Stimulated activated naive CD8-positive, alpha-beta T cell treated with anti-CD3 and anti-CD28 coated beads, Interleukin-15, amount 100 ng/mL, for 72 hours (primary cell): ENCODE results near the gene MFSD2A.
"Not testable (repeated sequence)": the region's sequence is repeated elsewhere in the genome, so short reads cannot be mapped to it uniquely, and the experiment has no call there.

ENCODE experiments used
- ATAC-seq: fragments of 150-1000 bp; cut with Tn5 transposase; 2 replicates; pipeline ENCODE4 v1.10.0; 2021; ENCODE audit warnings: mild to moderate bottlenecking, moderate library complexity
- DNase-seq, 2 donors: peaks; one replicate each; pipeline ENCODE4 v3.0.0; 2021 to 2022
- H3K27ac Mint-ChIP-seq, 2 donors: one replicate each; pipeline ENCODE4 v1.8.0; 2022; ENCODE audit warnings: mild to moderate bottlenecking in 2 of 2, mixed read lengths in 2 of 2, moderate library complexity in 2 of 2
- H3K27me3 Mint-ChIP-seq: one replicate; pipeline ENCODE4 v1.8.0; 2022; ENCODE audit warnings: mixed read lengths
- H3K4me1 Mint-ChIP-seq: one replicate; pipeline ENCODE4 v1.8.0; 2022; ENCODE audit warnings: mild to moderate bottlenecking, mixed read lengths
- H3K4me3 Mint-ChIP-seq, 2 donors: one replicate each; pipeline ENCODE4 v1.8.0; 2022; ENCODE audit warnings: mild to moderate bottlenecking in 2 of 2, mixed read lengths in 2 of 2, moderate library complexity in 1 of 2
- H3K9me3 Mint-ChIP-seq, 2 donors: one replicate each; pipeline ENCODE4 v1.8.0; 2022; ENCODE audit warnings: mixed read lengths in 2 of 2

MFSD2A gene

GRCh38 chr1:39954870-39955546, at the start of gene MFSD2A:
TSS of gene MFSD2A (plus strand) at chr1:39955145. CDS start at chr1:39955293, 148 bp downstream.
- H3K27me3 Mint-ChIP-seq = no peaks in the 10 kb centered on the region
- peaks cover 51% of the 10 kb centered on the region for H3K4me1 Mint-ChIP-seq
- ATAC-seq (peak; percentile 89), DNase-seq (peak; percentile 85 to 91)
- no peaks in the 10 kb centered on the region for H3K9me3 Mint-ChIP-seq
- peak within 1 kb of the TSS; percentile 92 to 95 for H3K4me3 Mint-ChIP-seq
- peak within 1 kb of the TSS; percentile 92 to 94 for H3K27ac Mint-ChIP-seq

DNA sequence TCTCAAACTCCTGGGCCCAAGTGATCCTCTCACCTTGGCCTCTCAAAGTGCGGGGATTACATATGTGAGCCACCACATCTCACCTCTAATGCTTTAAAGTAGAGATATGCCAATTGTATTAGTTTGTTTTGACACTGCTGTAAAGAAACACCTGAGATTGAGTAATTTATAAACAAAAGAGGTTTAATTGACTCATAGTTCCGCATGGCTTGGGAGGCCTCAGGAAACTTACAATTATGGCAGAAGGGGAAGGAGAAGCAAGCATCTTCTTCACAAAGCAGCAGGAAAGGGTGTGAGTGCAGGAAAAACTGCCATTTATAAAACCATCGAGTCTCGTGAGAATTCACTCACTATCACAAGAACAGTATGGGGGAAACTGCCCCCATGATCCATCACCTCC, 49.8 kb upstream of the MFSD2A start:
- Mint-ChIP-seq H3K27ac (no peak overlapping the region), H3K27me3 (peaks cover 80% of the 10 kb centered on the region), H3K9me3 (peaks cover 23 to 28% of the 10 kb centered on the region in 2 donors), H3K4me1 (peaks cover 12% of the 10 kb centered on the region), H3K4me3 (no peak overlapping the region)
- ATAC-seq (no peak), DNase-seq (no peak)

DNA sequence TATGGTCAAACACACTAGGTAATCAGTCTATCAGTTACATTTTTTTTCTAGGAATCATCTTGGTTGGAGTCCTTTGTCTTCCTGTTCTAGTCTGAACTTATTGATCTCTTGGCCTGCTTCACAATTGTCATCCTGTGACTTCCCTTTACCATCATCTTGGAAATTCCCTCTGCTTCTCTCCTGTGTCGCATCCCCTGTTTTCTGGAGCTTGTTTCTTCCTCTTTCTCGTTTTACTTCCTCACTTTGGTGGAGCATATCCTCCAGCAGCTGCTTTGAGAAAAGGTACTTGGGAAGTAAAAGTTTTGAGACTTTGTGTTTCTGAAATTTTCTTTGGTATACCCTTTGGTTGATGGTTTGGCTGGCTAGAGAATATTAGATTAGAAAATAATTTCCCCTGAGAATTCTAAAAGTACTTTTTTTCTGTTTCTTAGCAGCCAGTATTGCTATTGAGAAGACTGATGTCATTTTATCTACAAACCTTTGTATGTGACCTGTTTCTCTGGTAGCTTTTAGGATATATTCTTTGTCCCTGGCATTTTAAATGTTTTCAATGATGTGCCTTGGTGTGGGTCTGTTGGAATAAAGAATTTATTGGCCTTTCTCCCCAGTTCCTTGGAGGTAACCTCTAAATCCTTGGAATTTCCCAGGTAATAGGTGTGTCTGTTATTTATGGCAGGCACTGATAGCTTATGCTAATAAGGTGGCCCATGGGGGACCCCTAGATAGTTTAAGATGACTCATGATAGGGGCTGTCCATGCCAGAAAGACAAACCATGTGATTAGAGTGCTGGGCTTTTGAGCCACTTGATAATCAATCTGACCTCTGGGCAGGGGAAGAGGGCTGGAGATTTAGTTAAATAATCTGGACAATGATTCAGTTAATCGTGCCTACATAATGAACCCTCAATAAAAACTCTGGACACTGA, 47.2 kb upstream of the MFSD2A start:
- Mint-ChIP-seq H3K27me3 (peaks cover 63% of the 10 kb centered on the region), H3K4me3 (no peak overlapping the region), H3K4me1 (peaks cover 4% of the 10 kb centered on the region), H3K9me3 (peaks cover 23 to 29% of the 10 kb centered on the region in 2 donors), H3K27ac (no peak overlapping the region)
- DNase-seq (no peak), ATAC-seq (no peak)

DNA sequence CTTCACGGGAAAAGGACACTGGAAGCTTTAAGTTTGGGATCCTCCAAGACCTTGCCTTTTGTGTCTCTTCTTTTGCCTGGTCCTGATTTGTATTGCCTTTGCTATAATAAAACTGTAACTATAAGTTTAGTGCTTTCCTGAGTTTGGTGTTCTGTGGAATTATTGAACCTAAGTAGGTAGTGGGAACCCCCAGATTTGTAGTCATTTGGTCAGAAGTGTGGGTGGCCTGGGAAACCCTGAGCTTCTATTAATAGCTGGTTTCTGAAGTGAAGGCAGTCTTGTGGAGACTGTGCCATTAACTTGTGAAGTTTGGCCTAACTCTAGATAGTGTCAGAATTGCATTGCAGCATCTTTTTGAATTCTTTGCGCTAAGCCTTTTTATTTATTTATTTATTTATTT, 46.4 kb upstream of the MFSD2A start:
- ATAC-seq (no peak), DNase-seq (no peak)
- Mint-ChIP-seq H3K4me3 (no peak overlapping the region), H3K27me3 (peaks cover 56% of the 10 kb centered on the region), H3K27ac (no peak overlapping the region), H3K9me3 (peaks cover 23 to 29% of the 10 kb centered on the region in 2 donors), H3K4me1 (no peaks in the 10 kb centered on the region)

GRCh38 chr1:39910263-39910662, 44.7 kb upstream of the MFSD2A start:
- no peak overlapping the region for H3K4me3 Mint-ChIP-seq
- no peak overlapping the region for H3K27ac Mint-ChIP-seq
- ATAC-seq (no peak), DNase-seq (no peak)
- no peaks in the 10 kb centered on the region for H3K4me1 Mint-ChIP-seq
- H3K27me3 Mint-ChIP-seq = peaks cover 38% of the 10 kb centered on the region
- peaks cover 23 to 29% of the 10 kb centered on the region in 2 donors for H3K9me3 Mint-ChIP-seq

DNA sequence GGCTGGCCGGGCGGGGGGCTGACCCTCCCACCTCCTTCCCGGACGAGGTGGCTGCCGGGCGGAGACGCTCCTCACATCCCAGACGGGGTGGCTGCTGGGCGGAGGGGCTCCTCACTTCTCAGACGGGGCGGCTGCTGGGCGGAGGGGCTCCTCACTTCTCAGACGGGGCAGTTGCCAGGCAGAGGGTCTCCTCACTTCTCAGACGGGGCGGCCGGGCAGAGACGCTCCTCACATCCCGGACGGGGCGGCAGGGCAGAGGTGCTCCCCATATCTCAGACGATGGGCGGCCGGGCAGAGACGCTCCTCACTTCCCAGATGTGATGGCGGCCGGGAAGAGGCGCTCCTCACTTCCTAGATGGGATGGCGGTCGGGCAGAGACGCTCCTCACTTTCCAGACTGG, 41.8 kb upstream of the MFSD2A start:
- not testable (repeated sequence) for H3K4me1 Mint-ChIP-seq, H3K27ac Mint-ChIP-seq, DNase-seq, ATAC-seq, H3K4me3 Mint-ChIP-seq
- peaks cover 11% of the 10 kb centered on the region for H3K27me3 Mint-ChIP-seq
- peaks cover 14 to 20% of the 10 kb centered on the region in 2 donors for H3K9me3 Mint-ChIP-seq

DNA sequence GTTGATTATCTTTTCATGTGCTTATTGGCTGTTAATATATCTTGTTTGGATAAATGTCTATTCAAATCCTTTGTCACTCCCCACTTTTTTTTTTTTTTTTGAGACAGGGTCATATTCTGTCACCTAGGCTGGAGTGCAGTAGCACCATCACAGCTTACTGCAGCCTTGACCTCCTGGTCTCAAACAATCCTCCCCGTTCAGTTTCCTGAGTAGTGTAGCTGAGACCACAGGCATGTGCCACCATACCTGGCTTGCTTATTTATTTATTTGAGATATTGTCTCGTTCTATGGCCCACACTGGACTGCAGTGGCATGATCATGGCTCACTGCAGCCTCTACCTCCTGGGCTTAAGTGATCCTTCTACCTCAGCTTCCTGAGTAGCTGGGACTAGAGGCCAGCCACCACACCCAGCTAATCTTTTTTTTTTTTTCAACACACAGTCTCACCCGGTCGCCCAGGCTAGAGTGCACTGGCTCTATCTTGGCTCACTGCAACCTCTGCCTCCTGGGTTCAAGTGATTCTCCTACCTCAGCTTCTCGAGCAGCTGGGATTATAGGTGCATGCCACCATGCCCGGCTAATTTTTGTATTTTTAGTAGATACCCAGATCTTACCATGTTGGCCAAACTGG, 39.3 kb upstream of the MFSD2A start:
- Mint-ChIP-seq H3K9me3 (no peaks in the 10 kb centered on the region), H3K27me3 (no peaks in the 10 kb centered on the region), H3K4me3 (no peak overlapping the region), H3K27ac (no peak overlapping the region), H3K4me1 (peaks cover 5% of the 10 kb centered on the region)
- ATAC-seq (no peak), DNase-seq (no peak)

DNA sequence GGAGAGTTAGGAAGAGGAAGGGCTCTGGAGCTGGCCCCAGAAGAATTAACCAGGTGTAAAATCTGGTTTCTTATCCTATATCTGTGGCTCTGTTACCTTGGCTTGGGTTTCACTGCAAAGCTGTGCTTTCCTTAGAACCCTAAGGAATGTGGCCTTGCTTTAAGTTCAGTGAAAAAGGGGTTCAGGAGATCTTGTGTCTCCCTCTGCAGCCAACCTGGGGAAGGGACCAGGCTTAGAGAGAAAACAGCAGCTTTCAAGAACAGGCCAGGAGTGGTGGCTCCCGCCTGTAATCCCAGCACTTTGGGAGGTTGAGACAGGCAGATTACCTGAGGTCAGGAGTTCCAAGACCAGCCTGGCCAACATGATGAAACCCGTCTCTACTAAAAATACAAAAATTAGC, 37.1 kb upstream of the MFSD2A start:
- H3K9me3 Mint-ChIP-seq = no peaks in the 10 kb centered on the region
- H3K27me3 Mint-ChIP-seq = no peaks in the 10 kb centered on the region
- H3K4me1 Mint-ChIP-seq = peaks cover 5% of the 10 kb centered on the region
- ATAC-seq (no peak), DNase-seq (no peak)
- H3K27ac Mint-ChIP-seq = no peak overlapping the region
- H3K4me3 Mint-ChIP-seq = no peak overlapping the region

- peaks cover 5% of the 10 kb centered on the region for H3K4me1 Mint-ChIP-seq
Observed at GRCh38 chr1:39919545-39919944, 35.4 kb upstream of the MFSD2A start.

GRCh38 chr1:39922251-39922688, 32.7 kb upstream of the MFSD2A start:
- Mint-ChIP-seq H3K27ac (no peak overlapping the region), H3K9me3 (no peaks in the 10 kb centered on the region), H3K4me3 (no peak overlapping the region), H3K27me3 (no peaks in the 10 kb centered on the region), H3K4me1 (peaks cover 5% of the 10 kb centered on the region)
- no peak for DNase-seq
- ATAC-seq = no peak

More at GRCh38 chr1:39919545-39919944, 35.4 kb upstream of the MFSD2A start:
- no peaks in the 10 kb centered on the region for H3K27me3 Mint-ChIP-seq
- H3K9me3 Mint-ChIP-seq = no peaks in the 10 kb centered on the region
- DNase-seq = peak; percentile 52 to 55
- H3K27ac Mint-ChIP-seq = no peak overlapping the region
- peak; percentile 99 for ATAC-seq
- no peak overlapping the region for H3K4me3 Mint-ChIP-seq

GRCh38 chr1:39925721-39926342, 29.1 kb upstream of the MFSD2A start:
- no peak for ATAC-seq
- H3K9me3 Mint-ChIP-seq = no peaks in the 10 kb centered on the region
- H3K4me3 Mint-ChIP-seq = no peak overlapping the region
- no peaks in the 10 kb centered on the region for H3K4me1 Mint-ChIP-seq
- H3K27me3 Mint-ChIP-seq = no peaks in the 10 kb centered on the region
- H3K27ac Mint-ChIP-seq = no peak overlapping the region
- DNase-seq = no peak

DNA sequence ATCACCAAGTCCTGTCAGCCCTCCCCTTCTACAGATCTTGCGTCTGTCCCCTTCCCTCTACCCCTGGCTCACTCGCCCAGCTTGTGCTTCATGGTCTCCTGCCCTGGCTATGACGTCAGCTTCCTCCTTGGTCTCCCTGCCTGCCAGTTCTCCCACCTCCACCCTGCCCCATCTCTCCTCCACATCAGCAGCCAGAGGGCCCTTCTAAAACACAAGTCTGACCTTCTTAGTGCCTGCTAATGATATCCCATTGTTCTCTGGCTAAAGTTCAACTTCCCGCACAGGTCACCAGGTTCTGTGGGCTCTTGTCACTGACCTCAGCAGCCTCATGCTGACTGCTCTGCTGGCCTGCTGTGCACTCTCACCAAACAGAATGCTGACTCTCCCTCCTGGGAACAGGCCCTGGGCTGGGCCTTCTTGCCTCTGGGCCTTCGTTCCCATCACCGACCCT, 28.6 kb upstream of the MFSD2A start:
- no peak overlapping the region for H3K4me3 Mint-ChIP-seq
- ATAC-seq (no peak), DNase-seq (no peak)
- H3K9me3 Mint-ChIP-seq = no peaks in the 10 kb centered on the region
- no peaks in the 10 kb centered on the region for H3K27me3 Mint-ChIP-seq
- H3K4me1 Mint-ChIP-seq = no peaks in the 10 kb centered on the region
- no peak overlapping the region for H3K27ac Mint-ChIP-seq

DNA sequence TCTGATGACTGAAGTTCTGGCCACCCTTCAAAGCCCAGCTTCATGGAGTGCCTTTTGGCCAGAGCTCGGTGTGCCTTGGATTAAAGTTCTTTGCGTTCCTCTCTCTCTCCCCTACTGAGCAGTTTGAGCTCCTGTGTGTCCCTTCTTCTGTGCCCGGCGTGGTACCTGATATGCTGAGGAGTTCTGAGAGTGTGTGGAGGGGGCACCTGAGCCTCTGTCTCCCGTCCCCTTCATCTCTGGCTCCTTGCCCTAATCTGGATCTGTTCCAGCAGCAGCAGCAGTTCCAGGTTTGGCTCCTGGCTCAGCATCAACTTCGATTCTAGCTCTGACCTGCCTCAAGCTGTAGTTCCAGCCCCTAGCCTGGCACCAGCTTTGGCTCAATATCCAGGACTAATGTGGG, 28.1 kb upstream of the MFSD2A start:
- H3K9me3 Mint-ChIP-seq = no peaks in the 10 kb centered on the region

DNA sequence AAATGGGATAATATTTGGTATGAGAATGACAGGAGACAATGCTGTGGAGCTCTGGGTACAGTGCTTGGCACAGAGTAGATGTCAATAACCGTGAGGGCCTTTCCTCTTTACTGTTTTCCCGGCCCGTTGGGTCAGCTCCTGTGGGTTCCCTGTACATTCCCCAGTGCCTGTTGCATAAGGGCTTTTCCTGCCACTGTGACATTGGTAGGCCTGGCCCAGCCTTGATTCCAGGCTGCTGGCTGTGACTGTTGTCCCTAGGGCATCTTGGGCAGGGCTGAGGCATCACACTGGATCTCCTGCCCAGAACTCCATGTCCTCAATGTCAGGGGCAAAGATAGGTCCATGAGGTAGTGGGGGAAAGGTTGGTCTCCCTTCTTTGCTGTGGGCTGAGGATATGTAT, 27.4 kb upstream of the MFSD2A start:
- H3K4me1 Mint-ChIP-seq = no peaks in the 10 kb centered on the region

More for the DNA sequence above, 28.1 kb upstream of the MFSD2A start:
- Mint-ChIP-seq H3K4me3 (no peak overlapping the region), H3K27ac (peak overlapping the region in 1 of 2 donors; percentile 2), H3K4me1 (no peaks in the 10 kb centered on the region), H3K27me3 (no peaks in the 10 kb centered on the region)
- no peak for DNase-seq
- ATAC-seq = no peak

More for the DNA sequence above, 27.4 kb upstream of the MFSD2A start:
- Mint-ChIP-seq H3K9me3 (no peaks in the 10 kb centered on the region), H3K4me3 (no peak overlapping the region), H3K27me3 (no peaks in the 10 kb centered on the region), H3K27ac (no peak overlapping the region)
- ATAC-seq (no peak), DNase-seq (no peak)
